SHP77 treated with DMSO at 0.1 percent for 48 hours (cell line): ENCODE results near the gene PAAF1.

Experiments
- DNase-seq: peaks from one replicate; lab custom pipeline; 2025; lab: John Stamatoyannopoulos, UW

Gene PAAF1

DNA sequence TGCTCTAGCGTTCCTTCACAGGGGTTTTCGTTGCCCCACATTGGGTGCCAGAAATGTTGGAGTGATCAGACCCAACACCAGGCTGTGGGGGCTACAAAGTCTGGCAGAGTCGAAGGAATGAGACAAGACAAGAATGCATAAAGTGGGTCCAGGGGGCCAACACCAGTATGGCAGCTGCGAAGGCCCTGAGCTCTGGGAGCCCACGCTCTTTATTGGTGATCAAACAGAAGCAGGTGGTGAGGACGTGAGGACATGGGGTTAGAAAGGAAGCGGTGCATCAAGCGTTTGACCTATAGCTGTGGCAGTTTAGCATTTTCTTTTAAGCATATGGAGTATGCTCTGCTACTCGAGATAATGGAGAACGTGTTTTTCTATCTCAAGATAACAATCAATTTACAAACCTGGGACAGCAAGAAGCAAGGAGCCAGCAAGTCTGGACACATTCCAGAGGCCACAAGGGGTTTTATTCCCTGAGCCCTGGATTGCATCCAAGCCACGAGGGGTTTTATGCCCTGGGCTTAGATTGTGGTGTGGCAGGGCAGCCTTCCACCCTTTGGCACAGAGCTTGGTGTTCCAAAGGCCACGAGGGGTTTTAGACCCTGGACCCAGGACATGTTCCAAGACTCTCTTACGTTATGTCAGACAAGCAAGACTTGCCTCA is 70.1 kb downstream of the PAAF1 start:
- peak; percentile 54 for DNase-seq

- no peak for DNase-seq
These were observed 72.4 kb downstream of the PAAF1 start for GRCh38 chr11:73949246-73949645.

- no peak for DNase-seq
These were observed 73.1 kb downstream of the PAAF1 start for GRCh38 chr11:73949912-73950311.

- DNase-seq: peak; percentile 79
These were observed 74.3 kb downstream of the PAAF1 start, which contains the start of gene DNAJB13 for GRCh38 chr11:73950869-73951710. DNAJB13 (plus strand) TSS chr11:73951026; CDS start chr11:73951070, 44 bp downstream.

GRCh38 chr11:73951797-73952196 is 75.0 kb downstream of the PAAF1 start:
- DNase-seq: peak; percentile 76

GRCh38 chr11:73956876-73957653 is 80.3 kb downstream of the PAAF1 start:
- no peak for DNase-seq

DNA sequence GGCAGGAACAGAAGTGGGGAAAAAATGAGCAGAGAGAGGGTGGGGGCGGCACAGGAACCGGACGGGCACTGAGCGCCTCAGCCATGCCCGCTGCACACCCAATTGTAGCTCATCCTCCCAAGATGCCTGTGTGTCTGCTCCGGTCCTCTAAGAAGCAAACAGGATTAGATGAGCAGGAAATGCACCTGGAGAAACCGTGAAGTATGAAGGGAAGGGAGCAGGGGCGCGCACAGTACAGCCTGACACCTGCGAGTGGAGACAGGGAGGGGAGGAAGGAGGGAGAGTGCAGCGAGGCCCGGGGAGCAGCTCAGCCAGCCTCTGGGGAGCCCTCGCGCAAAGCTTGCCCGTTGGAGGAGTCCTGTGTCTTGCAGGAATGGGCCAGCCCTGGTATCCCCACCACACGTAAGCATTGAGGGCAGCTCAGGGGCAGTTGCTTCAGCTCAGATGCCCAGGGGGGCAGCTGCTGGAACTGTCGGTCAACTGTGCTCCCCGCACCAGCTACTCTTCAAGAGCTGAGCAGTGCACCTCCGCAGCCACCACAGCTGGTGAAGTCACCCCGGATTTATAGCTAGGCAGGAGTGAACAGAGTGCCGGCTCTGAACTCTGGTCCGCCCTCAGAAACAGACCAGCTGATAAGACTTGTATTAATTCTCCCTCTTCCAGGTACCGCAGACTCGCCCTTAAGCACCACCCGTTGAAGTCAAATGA is 81.0 kb downstream of the PAAF1 start:
- DNase-seq: no peak

DNA sequence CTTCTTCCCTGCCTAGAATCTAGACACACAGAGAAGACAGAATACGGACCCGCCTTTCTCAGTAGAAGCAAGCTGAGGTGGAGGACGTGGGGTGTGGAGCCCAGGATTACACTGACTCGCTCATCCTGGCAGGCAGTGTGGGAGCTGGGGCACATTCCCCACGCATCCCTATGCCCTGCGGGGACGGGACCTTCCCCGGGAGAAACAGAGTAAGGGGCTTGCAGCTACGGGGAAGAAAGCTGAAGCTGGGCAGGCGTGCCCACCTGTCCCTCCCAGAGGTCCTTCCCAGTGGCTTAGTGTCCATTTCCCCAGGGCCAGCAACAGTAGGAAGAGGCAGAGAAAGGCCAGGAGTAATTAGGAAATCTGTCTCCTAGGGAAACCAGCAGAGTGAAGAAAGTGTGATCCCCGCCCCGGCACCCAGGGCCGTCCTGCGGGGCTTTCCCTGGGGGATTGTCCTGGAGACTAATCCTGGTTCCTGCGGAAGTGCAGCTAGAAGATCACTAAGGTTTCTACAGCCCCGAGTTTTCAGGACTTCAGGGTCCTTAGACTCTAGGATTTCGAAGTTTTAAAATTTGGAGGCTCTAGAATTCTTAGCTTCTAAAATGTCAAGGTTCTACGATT is 81.8 kb downstream of the PAAF1 start:
- DNase-seq: no peak

DNA sequence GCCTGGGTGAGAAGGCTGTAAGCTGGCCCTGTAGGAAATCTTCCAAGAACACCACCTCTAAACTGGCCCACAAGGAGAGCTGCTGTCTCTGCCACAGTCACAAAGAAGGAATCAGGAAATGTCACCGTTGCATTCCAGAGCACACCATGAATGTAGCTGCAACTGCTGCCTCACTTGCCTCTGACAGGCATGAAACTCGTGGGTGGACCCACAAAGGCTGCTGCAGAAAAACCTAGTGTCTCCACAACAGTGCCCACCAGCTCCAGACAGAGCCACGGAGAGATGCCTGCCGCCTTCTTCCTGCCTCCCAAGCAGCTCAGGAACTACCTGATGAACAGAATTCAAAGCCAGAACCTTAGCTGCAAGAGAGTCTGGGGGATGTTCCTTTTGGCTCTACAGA is 84.5 kb downstream of the PAAF1 start:
- no peak for DNase-seq

- DNase-seq: no peak
These were observed 85.4 kb downstream of the PAAF1 start for GRCh38 chr11:73962101-73962705.

GRCh38 chr11:73963861-73964260 is 87.1 kb downstream of the PAAF1 start:
- no peak for DNase-seq

- DNase-seq: no peak
These were observed 88.4 kb downstream of the PAAF1 start for GRCh38 chr11:73965076-73965763.

- no peak for DNase-seq
These were observed 88.9 kb downstream of the PAAF1 start for GRCh38 chr11:73965764-73966121.

DNA sequence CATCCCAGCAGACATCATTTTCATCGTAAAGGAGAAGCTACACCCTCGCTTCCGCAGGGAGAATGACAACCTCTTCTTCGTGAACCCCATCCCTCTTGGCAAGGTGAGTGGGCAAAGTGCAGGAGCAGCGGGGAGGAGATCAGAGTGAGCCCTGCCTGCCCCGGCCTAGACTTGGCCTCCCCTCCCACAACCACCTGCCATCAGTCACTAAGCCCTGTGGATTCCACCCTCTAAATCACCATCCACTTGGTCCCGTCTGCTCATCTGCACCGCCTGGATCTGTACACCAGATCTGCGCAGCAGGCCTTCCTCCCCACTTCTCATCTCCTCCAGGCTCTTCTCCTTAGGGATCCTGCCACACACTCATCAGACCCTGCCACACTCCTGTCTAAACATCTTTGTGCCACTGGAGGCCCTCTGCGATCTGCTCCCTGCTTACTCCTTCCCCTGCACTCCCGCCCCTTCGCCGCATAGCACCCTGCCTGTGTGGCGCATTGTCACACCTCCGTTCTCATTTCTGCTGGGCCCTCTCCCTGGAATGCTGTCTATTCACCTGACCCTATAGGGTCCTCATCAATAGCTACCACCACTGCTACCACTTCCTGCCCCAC is 91.7 kb downstream of the PAAF1 start:
- no peak for DNase-seq

DNA sequence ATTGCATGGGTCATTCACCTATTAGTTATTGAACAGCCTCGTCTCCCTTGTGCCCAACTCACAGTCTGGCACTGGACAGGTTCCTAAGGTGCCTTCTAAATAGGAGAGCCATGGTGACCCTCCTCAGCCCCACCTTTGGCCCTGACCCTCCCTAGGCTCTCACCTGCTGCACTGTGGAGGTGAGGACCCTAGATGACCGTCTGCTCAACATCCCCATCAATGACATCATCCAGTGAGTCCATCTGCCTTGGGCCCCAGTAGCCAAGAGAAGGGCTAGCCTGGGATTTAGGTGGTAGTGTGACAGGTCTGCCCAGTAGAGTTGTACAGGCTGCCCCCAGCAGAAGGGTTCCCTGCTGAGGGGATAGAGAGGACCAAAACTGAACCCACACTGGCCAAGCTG is 92.3 kb downstream of the PAAF1 start:
- DNase-seq: no peak

- DNase-seq: no peak
These were observed 93.4 kb downstream of the PAAF1 start for GRCh38 chr11:73969991-73970800.

DNA sequence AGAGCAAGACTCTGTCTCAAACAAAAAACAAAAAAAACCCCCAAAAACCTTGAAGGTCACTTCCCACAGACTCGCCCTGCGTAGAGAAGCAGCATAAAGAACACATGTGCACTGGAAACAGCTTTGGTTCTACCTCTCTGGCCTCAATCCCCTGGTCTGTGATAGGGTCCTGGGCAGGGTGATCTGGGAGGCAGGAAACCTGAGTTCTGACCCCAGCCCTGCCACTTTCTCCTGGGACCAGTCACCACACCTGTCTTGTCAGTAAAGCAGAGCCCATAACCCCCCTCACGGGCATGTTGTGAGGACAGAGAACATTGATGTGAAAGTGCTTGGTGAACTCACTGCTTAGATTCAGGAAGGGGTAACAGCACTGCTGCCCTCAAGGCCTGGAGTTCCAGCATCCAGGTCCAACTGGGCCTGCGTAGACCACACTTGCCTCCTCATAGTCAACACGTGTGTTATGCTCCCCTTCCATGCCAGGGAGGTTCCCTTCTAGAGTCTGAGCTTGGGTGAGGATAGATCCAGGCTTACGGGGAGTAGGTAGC is 94.4 kb downstream of the PAAF1 start:
- DNase-seq: no peak

DNA sequence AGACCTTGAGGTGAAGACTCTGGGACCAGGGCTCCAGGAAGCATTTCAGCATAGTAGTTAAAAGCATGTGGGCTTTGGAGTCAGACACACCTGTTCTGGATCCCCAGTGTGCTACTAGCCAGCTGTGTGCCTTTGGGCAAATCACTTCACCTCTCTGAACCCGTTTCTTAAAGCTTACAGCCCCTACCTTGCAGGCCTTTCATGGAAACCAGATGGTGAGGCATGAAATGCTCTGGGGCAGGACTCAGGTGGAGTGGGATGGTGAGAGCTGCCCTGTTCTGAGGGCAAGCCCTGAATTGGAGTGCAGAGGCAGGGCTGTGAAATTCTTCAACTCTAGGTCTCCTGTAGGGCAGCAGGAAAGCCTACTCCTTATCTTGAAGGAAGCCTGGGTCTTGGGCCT is 95.4 kb downstream of the PAAF1 start:
- DNase-seq: no peak
